H1 (cell line): Measurements from ENCODE around the gene SYT14. TPM values are rescaled to one million over a fixed set of nuclear protein-coding genes. Genes with fewer than 3 reads are reported as not detected.

Experiments
- CTCF ChIA-PET: fragments of 300-600 bp; sonication (Branson Sonifier 250); formaldehyde crosslinking; loops from one replicate; lab custom pipeline; 2021; ENCODE audit not compliant: partially characterized antibody; lab: Charles Lee
- POLR2A ChIA-PET: fragments of 300-600 bp; sonication (Branson Sonifier 250); formaldehyde crosslinking; loops from one replicate; lab custom pipeline; 2021; ENCODE audit warnings: inconsistent platforms; ENCODE audit not compliant: partially characterized antibody; lab: Charles Lee
- DNase-seq, 2 experiments: peaks; one replicate each; pipeline versions ENCODE4 v3.0.0 to v3.0.0-alpha.2; 2010 to 2022; ENCODE audit warnings: low spot score in 2 of 2, low read depth in 1 of 2, mixed read lengths in 1 of 2
- FAIRE-seq: peaks from 2 replicates; lab custom pipeline; 2011; peaks lifted over from hg19 to GRCh38; lab: Jason Lieb, UNC
- H2AFZ ChIP-seq: 2 replicates; pipeline ENCODE4 v1.8.1; 2012; ENCODE audit warnings: low read length, inconsistent platforms
- H2AK5ac ChIP-seq: 2 replicates; pipeline ENCODE4 v1.6.1; 2013; ENCODE audit warnings: low read depth, low read length
- H2BK120ac ChIP-seq: replicated peaks from 2 replicates; pipeline ENCODE3; 2013; ENCODE audit warnings: low read depth, low read length, inconsistent platforms
- H2BK12ac ChIP-seq: 2 replicates; pipeline ENCODE4 v1.6.1; 2013; ENCODE audit warnings: low read depth, low read length
- H2BK15ac ChIP-seq: 2 replicates; pipeline ENCODE4 v1.6.1; 2013; ENCODE audit warnings: low read length
- H2BK20ac ChIP-seq: 2 replicates; pipeline ENCODE4 v1.6.1; 2013; ENCODE audit warnings: low read length
- H2BK5ac ChIP-seq: 2 replicates; pipeline ENCODE4 v1.6.1; 2013; ENCODE audit warnings: low read depth, low read length
- H3K14ac ChIP-seq: 2 replicates; pipeline ENCODE4 v1.6.1; 2013; ENCODE audit warnings: inconsistent platforms; ENCODE audit not compliant: insufficient read length
- H3K18ac ChIP-seq: 2 replicates; pipeline ENCODE4 v1.6.1; 2013; ENCODE audit warnings: low read length; ENCODE audit errors: extremely low read depth
- H3K23ac ChIP-seq: 2 replicates; pipeline ENCODE4 v1.6.1; 2013; ENCODE audit warnings: inconsistent platforms; ENCODE audit not compliant: insufficient read length
- H3K23me2 ChIP-seq: 2 replicates; pipeline ENCODE4 v1.6.1; 2013; ENCODE audit warnings: low read depth, low read length
- H3K27ac ChIP-seq: 2 replicates; pipeline ENCODE4 v1.6.1; 2011; ENCODE audit warnings: low read depth, low read length, inconsistent platforms
- H3K27me3 ChIP-seq, 4 experiments: replicated peaks in 1 of 4; 1 replicate in 1 of 4; 2 replicates in 3 of 4; pipeline versions ENCODE4 v1.6.1 to v1.8.1; 2011 to 2013; ENCODE audit warnings: low read length in 3 of 4, mild to moderate bottlenecking in 3 of 4, inconsistent platforms in 2 of 4, mixed read lengths in 2 of 4, moderate library complexity in 1 of 4; ENCODE audit not compliant: control insufficient read depth in 3 of 4, insufficient read depth in 3 of 4; ENCODE audit errors: extremely low read depth in 1 of 4
- H3K36me3 ChIP-seq, 4 experiments: 2 replicates each; pipeline versions ENCODE4 v1.6.1 to v1.8.1; 2011 to 2013; ENCODE audit warnings: mild to moderate bottlenecking in 4 of 4, low read length in 3 of 4, moderate library complexity in 2 of 4, control low read depth in 1 of 4, inconsistent platforms in 1 of 4; ENCODE audit not compliant: insufficient read depth in 4 of 4, control insufficient read depth in 2 of 4
- H3K4ac ChIP-seq: replicated peaks from 2 replicates; pipeline ENCODE3; 2013; ENCODE audit warnings: low read length, low read depth, mixed read lengths, inconsistent platforms; ENCODE audit not compliant: insufficient read length
- H3K4me1 ChIP-seq, 4 experiments: replicated peaks in 1 of 4; 1 replicate in 1 of 4; 2 replicates in 3 of 4; pipeline versions ENCODE4 v1.6.1 to v1.8.1; 2011 to 2013; ENCODE audit warnings: low read length in 3 of 4, inconsistent platforms in 2 of 4, mixed read lengths in 1 of 4; ENCODE audit not compliant: insufficient read depth in 4 of 4, control insufficient read depth in 3 of 4
- H3K4me2 ChIP-seq, 2 experiments: 2 replicates each; pipeline versions ENCODE4 v1.6.1 to v1.8.1; 2011 to 2013; ENCODE audit warnings: low read depth in 2 of 2, low read length in 2 of 2, control low read depth in 1 of 2, inconsistent platforms in 1 of 2, mild to moderate bottlenecking in 1 of 2; ENCODE audit not compliant: insufficient read depth in 1 of 2
- H3K4me3 ChIP-seq, 4 experiments: fragments of 200-600, 300-600 bp in 1 of 4; sonication (generic), shearing (Covaris generic), sonication (Bioruptor Twin) in 1 of 4; 2 replicates each; pipeline versions ENCODE4 v1.5.1 to v1.8.1; 2011 to 2016; ENCODE audit warnings: low read length in 4 of 4, low read depth in 3 of 4, control low read depth in 2 of 4, inconsistent platforms in 2 of 4, mild to moderate bottlenecking in 2 of 4, mixed read lengths in 1 of 4, moderate library complexity in 1 of 4; ENCODE audit not compliant: insufficient read depth in 2 of 4; ENCODE audit errors: extremely low read depth in 1 of 4
- H3K56ac ChIP-seq: replicated peaks from 2 replicates; pipeline ENCODE3; 2013; ENCODE audit warnings: low read depth, mild to moderate bottlenecking, mixed read lengths, low read length, inconsistent platforms; ENCODE audit not compliant: insufficient read length
- H3K79me1 ChIP-seq: 2 replicates; pipeline ENCODE4 v1.6.1; 2013; ENCODE audit warnings: low read depth, low read length, control low read depth
- H3K79me2 ChIP-seq, 2 experiments: 2 replicates each; pipeline versions ENCODE4 v1.6.1 to v1.8.1; 2012 to 2013; ENCODE audit warnings: low read length in 2 of 2, mild to moderate bottlenecking in 2 of 2, inconsistent platforms in 1 of 2; ENCODE audit not compliant: insufficient read depth in 2 of 2, control insufficient read depth in 1 of 2
- H3K9ac ChIP-seq, 4 experiments: replicated peaks in 1 of 4; 1 replicate in 1 of 4; 2 replicates in 3 of 4; pipeline versions ENCODE4 v1.6.1 to v1.8.1; 2011 to 2013; ENCODE audit warnings: low read depth in 3 of 4, low read length in 3 of 4, control low read depth in 2 of 4, mild to moderate bottlenecking in 2 of 4, moderate library complexity in 2 of 4, inconsistent platforms in 1 of 4; ENCODE audit errors: extremely low read depth in 1 of 4
- H3K9me3 ChIP-seq, 2 experiments: 2 replicates each; pipeline versions ENCODE4 v1.6.1 to v1.8.1; 2012 to 2013; ENCODE audit warnings: mild to moderate bottlenecking in 2 of 2, moderate library complexity in 2 of 2, control low read depth in 1 of 2, inconsistent platforms in 1 of 2, low read depth in 1 of 2, low read length in 1 of 2, mixed read lengths in 1 of 2; ENCODE audit not compliant: insufficient read depth in 2 of 2
- H4K20me1 ChIP-seq, 2 experiments: replicated peaks in 1 of 2; 2 replicates each; pipeline versions ENCODE3 to v1.8.1; 2011 to 2013; ENCODE audit warnings: inconsistent platforms in 2 of 2, low read length in 2 of 2, mild to moderate bottlenecking in 1 of 2; ENCODE audit not compliant: insufficient read depth in 2 of 2, control insufficient read depth in 1 of 2
- H4K5ac ChIP-seq: 2 replicates; pipeline ENCODE4 v1.6.1; 2013; ENCODE audit warnings: low read length, low read depth, mixed read lengths, inconsistent platforms; ENCODE audit not compliant: insufficient read length
- H4K8ac ChIP-seq: 2 replicates; pipeline ENCODE4 v1.8.0; 2013; ENCODE audit warnings: mild to moderate bottlenecking, moderate library complexity, low read length, inconsistent platforms; ENCODE audit not compliant: insufficient read depth; ENCODE audit errors: extremely low read depth
- H4K91ac ChIP-seq: replicated peaks from 2 replicates; pipeline ENCODE3; 2013; ENCODE audit warnings: low read length, mixed read lengths, inconsistent platforms; ENCODE audit not compliant: insufficient read length
- CBX8 ChIP-seq: fragments of 300-800, 300-1000 bp; sonication (generic); IDR thresholded peaks from 2 replicates; pipeline ENCODE4 v1.7.1; 2016; ENCODE audit warnings: low read depth, low read length, borderline replicate concordance
- CTCF ChIP-seq, 3 experiments: IDR thresholded peaks; 1 replicate in 2 of 3; 2 replicates in 1 of 3; pipeline versions ENCODE4 v1.5.1 to v1.6.1; 2011; ENCODE audit warnings: low read length in 3 of 3, mild to moderate bottlenecking in 3 of 3, inconsistent platforms in 2 of 3, low read depth in 1 of 3, moderate library complexity in 1 of 3; ENCODE audit not compliant: insufficient read depth in 1 of 3; ENCODE audit errors: control extremely low read depth in 1 of 3
- EZH2 ChIP-seq: fragments of 200-600 bp; sonication (generic); IDR thresholded peaks from 2 replicates; pipeline ENCODE4 v1.7.1; 2012; ENCODE audit warnings: low read depth, mild to moderate bottlenecking, moderate library complexity, low read length, inconsistent platforms; ENCODE audit not compliant: severe bottlenecking
- KDM4A ChIP-seq: IDR thresholded peaks from one replicate; pipeline ENCODE4 v1.7.1; 2012; ENCODE audit warnings: low read depth, mild to moderate bottlenecking, moderate library complexity, low read length, inconsistent platforms; ENCODE audit not compliant: severe bottlenecking
- KDM5A ChIP-seq: fragments of 200-600 bp; IDR thresholded peaks from 2 replicates; pipeline ENCODE4 v1.7.1; 2012; ENCODE audit warnings: mild to moderate bottlenecking, low read length, inconsistent platforms, mixed read lengths
- SRF ChIP-seq: IDR thresholded peaks from 2 replicates; pipeline ENCODE4 v1.6.1; 2011; ENCODE audit warnings: mild to moderate bottlenecking, low read depth, low read length, moderate library complexity
- TEAD4 ChIP-seq: IDR thresholded peaks from 2 replicates; pipeline ENCODE4 v1.6.1; 2012; ENCODE audit warnings: low read depth, low read length, inconsistent platforms, mixed read lengths
- WGBS, 2 experiments: shearing (Covaris generic) in 1 of 2; methylation state at CpG; one replicate each; pipeline versions ENCODE4 v1.1.6 to v1.1.7; 2013 to 2015; ENCODE audit warnings: low lambda C conversion rate in 2 of 2, mixed read lengths in 2 of 2, inconsistent platforms in 1 of 2, low coverage in 1 of 2, missing lambda C conversion rate in 1 of 2; ENCODE audit not compliant: insufficient replicate concordance in 2 of 2, insufficient coverage in 1 of 2, insufficient read length in 1 of 2; ENCODE audit errors: extremely low coverage in 1 of 2, missing lambda C conversion rate in 1 of 2; 5-methylcytosine and 5-hydroxymethylcytosine counted together
- polyA plus RNA-seq, 7 experiments: library from polyadenylated mRNA; depleted of rRNA in 3 of 7; stranded (reverse) in 5 of 7; unstranded in 2 of 7; fragments of >200 nt in 5 of 7; fragments of 200-250 nt in 2 of 7; gene quantifications; 1 replicate in 5 of 7; 2 replicates in 1 of 7; 4 replicates in 1 of 7; pipeline versions ENCODE4 v1.2.1 to v1.2.3, GENCODE V29; 2011 to 2013; ENCODE audit warnings: missing spikeins in 2 of 7, mixed read lengths in 2 of 7
- total RNA-seq: library from RNA; stranded (reverse); fragmentation: NEBNext Ultra II Directional; extraction: Animal tissue kit (Norgen Biotek cat#: 25700); gene quantifications from 2 replicates; pipeline ENCODE4 v1.2.1, GENCODE V29; 2021

Gene SYT14
- total and polyA plus RNA-seq, 2 of the 8 experiments (the other 6 are each of a cell fraction or from before 2014, with no cell fraction given) = 2.3 to 18.4 TPM

GRCh38 chr1:209985002-209985401, 47.0 kb downstream of the SYT14 start:
- Histone ChIP-seq H3K9ac (no peak overlapping the region), H3K79me1 (no peaks in the 10 kb centered on the region), H3K27ac (no peak overlapping the region), H2AFZ (no peak overlapping the region), H3K79me2 (peaks cover 0 to 7% of the 10 kb centered on the region in 2 experiments; a peak in 2 of 4 replicates), H2BK15ac (no peak overlapping the region), H4K20me1 (no peaks in the 10 kb centered on the region), H3K4ac (no peak overlapping the region), H3K4me3 (no peak overlapping the region), H4K91ac (no peak overlapping the region), H3K9me3 (peaks cover 6 to 10% of the 10 kb centered on the region in 2 experiments; a peak in 3 of 4 replicates), H3K27me3 (no peaks in the 10 kb centered on the region), H3K14ac (no peak overlapping the region), H2BK5ac (no peak overlapping the region), H3K4me1 (peaks cover 0 to 2% (median 0%) of the 10 kb centered on the region in 4 experiments; a peak in 1 of 7 replicates), H2AK5ac (no peak overlapping the region), H3K56ac (no peak overlapping the region), H3K23ac (no peak overlapping the region), H4K8ac (no peak overlapping the region), H3K18ac (no peak overlapping the region), H2BK120ac (no peak overlapping the region), H3K23me2 (no peaks in the 10 kb centered on the region), H3K4me2 (no peak overlapping the region), H2BK20ac (no peak overlapping the region), H2BK12ac (no peak overlapping the region), H3K36me3 (0 out of 8 replicates have a peak, but pooled peaks cover 0 to 2% (median 0%) of the 10 kb centered on the region in 4 experiments), H4K5ac (no peak overlapping the region)
- ChIA-PET POLR2A (no interaction called here), CTCF (interaction anchor here (0.6 to 2.0 kb wide), 3 partner anchors 85 to 255 kb away, joined by 3 to 5 read pairs (median 4); no protein-coding TSS in a partner anchor)
- FAIRE-seq (no peak), DNase-seq (no peak)
- WGBS, 2 experiments = 94% methylated on average over 3 of the region's 3 CpGs; no CpG with 5 or more reads in 1 of the 2 experiments
- no peak for TF ChIP-seq KDM4A
- TF ChIP-seq EZH2 = no peak
- TF ChIP-seq KDM5A = no peak
- TF ChIP-seq SRF = no peak
- no peak for TF ChIP-seq CTCF (IDR thresholded peaks at IDR 0.05; ENCODE audit: control extremely low read depth in 1 of 3, insufficient read depth in 1 of 3, low read depth in 1 of 3, low read length in 3 of 3)
- no peak for TF ChIP-seq TEAD4
- TF ChIP-seq CBX8 = no peak
